Epithelial cell of proximal tubule (primary cell): ENCODE data around the gene ACSF3. TPM values are rescaled to one million over a fixed set of nuclear protein-coding genes. Genes with fewer than 3 reads are reported as not detected.

ENCODE experiments used
- DNase-seq: peaks from one replicate; pipeline ENCODE4 v3.0.0-alpha.2; 2011; ENCODE audit warnings: low read depth
- H3K4me3 ChIP-seq: 2 replicates; pipeline ENCODE4 v1.5.1; 2011; ENCODE audit warnings: low read depth, mild to moderate bottlenecking, low read length
- CTCF ChIP-seq: conservative IDR thresholded peaks from 2 replicates; pipeline ENCODE4 v1.5.1; 2012; ENCODE audit warnings: low read depth, mild to moderate bottlenecking, low read length
- total RNA-seq: library from RNA; depleted of rRNA; stranded (reverse); fragments of >200 nt; gene quantifications from 2 replicates; pipeline ENCODE4 v1.2.3, GENCODE V29; 2015

Gene ACSF3
- total RNA-seq, 1 donor from 2014 or later, result 16.5 TPM

- no peak for TF ChIP-seq CTCF
- H3K4me3 ChIP-seq, result no peak overlapping the region
- no peak for DNase-seq
These were observed 60.2 kb downstream of the ACSF3 start for GRCh38 chr16:89153848-89154271.

GRCh38 chr16:89154390-89155183 is 60.9 kb downstream of the ACSF3 start:
- H3K4me3 ChIP-seq, result no peak overlapping the region
- DNase-seq, result no peak
- no peak for TF ChIP-seq CTCF

GRCh38 chr16:89155184-89155679 is 61.6 kb downstream of the ACSF3 start:
- TF ChIP-seq CTCF, result no peak
- no peak for DNase-seq
- H3K4me3 ChIP-seq, result no peak overlapping the region

- DNase-seq, result no peak
- H3K4me3 ChIP-seq, result no peak overlapping the region
- TF ChIP-seq CTCF, result no peak
These were observed 62.4 kb downstream of the ACSF3 start for GRCh38 chr16:89155851-89156739.

GRCh38 chr16:89156740-89157645 is 63.3 kb downstream of the ACSF3 start:
- no peak for DNase-seq
- H3K4me3 ChIP-seq, result no peak overlapping the region
- TF ChIP-seq CTCF, result no peak

- no peak overlapping the region for H3K4me3 ChIP-seq
- no peak for DNase-seq
- TF ChIP-seq CTCF, result no peak
These were observed 64.1 kb downstream of the ACSF3 start for GRCh38 chr16:89157778-89158177.
